ENCODE measurements around the gene NT5DC1.
"Not testable (repeated sequence)": the region's sequence is repeated elsewhere in the genome, so short reads cannot be mapped to it uniquely, and the experiment has no call there.

NT5DC1 gene

DNA sequence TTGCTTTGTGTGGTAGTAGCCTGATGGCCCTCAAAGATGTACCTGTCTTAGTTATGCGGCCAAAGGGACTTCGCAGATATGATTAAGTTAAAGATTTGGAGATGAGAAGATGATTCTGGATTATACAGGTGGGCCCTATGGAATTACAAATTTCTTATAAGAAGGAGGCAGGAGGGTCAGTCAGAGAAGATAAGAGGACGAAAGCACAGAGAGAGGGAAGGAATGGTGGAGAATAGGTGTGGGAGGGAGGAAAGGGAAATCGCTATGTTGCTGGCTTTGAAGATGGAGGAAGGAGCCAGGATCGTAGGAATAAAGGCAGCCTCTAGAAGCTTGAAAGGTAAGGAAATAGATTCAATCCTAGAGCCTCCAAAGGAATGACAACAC lies 180.3 kb downstream of the NT5DC1 start:
- DNase-seq: no peak

DNA sequence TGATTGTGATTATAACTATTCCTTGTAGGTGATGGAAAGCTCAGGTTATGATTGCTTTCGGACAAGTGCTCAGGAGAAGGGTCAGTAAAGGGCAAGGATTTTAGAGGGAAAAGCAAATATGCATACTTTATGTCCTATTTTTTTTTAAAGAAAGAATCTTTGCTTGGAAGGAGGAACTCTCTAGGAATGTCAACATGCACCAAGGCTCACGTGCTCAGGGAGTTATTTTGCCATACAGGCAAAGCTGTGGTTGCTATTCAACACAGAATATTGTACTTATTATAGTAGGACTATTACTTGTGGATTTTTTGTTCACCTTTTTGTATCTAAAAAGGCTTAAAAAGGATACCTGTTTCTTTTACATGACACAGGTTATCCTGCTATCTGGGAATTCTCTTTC lies 182.0 kb downstream of the NT5DC1 start:
- no peak for DNase-seq

DNA sequence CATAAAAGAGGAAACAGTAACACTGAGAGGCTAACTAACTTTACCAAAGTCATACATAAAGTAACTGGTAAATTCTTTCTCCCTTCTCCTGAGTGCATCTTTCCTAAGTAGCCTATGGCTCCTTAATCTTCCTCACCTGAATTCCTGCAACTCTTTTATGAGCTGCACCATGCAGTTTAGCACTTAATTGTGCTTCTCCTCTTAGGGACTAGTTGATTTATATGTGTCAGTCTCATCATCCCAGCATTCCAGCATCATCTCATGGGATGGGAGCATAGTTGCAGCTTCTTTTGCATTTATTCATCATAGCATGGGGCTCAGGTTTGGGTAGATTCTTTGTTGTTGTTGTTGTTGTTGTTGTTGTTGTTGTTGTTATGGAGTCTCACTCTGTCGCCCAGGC lies 182.5 kb downstream of the NT5DC1 start:
- no peak for DNase-seq

DNA sequence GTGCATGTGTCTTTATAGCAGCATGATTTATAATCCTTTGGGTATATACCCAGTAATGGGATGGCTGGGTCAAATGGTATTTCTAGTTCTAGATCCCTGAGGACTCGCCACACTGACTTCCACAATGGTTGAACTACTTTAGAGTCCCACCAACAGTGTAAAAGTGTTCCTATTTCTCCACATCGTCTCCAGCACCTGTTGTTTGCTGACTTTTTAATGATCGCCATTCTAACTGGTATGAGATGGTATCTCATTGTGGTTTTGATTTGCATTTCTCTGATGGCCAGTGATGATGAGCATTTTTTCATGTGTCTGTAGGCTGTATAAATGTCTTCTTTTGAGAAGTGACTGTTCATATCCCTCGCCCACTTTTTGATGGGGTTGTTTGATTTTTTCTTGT lies 184.3 kb downstream of the NT5DC1 start:
- not testable (repeated sequence) for DNase-seq

DNA sequence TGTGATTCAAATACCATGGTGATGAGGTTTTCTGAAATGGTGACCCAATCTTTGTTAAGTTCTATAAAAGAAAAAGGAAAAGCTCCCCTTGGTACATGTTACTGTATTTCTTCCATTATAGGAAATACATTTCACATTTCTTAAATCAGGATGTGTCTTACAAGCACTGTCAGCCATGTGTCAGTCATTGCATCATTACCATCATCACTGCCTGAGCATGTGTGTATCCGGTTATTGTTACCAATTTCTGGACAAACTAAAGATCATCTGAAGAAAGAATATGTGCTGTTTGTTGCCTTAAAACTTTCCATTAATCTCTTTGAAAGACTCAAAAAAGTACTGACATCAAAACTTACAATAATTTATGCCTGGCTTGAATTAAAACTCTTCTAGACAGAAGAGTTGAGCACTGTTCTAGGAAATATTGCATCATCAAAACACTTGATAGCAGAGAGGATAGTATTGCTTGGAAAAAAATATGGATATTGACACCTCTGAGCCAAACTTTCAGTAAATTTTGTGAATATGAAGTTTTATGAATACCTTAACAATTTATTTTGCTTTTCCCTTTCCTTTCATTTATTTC lies 186.2 kb downstream of the NT5DC1 start:
- DNase-seq: no peak

DNA sequence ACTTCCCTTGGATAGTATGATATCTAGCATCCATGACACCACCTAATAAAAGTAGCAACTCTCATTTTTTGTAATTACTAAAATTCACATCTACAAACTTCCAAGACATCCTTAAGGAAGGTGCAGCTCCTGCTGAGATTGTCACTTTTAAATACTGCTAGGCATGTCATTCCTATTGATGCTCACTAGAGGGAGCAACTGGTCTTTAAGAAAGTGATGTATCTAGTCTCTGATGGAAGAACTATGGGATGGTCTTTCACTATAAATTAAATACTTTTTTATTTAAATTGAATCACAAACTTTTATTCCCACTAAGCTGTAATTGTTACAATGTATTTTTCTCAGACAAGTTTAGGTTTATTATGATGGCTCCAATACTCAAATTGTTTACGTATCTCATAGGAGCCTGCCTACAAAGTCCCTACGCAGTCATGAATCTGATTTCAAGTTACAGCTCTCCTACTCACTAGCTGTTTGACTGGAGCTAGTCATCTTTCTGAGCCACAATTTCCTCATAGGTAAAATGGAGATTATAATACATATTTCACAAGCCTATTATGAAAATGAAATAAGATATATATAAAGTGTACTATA lies 187.1 kb downstream of the NT5DC1 start:
- no peak for DNase-seq

DNA sequence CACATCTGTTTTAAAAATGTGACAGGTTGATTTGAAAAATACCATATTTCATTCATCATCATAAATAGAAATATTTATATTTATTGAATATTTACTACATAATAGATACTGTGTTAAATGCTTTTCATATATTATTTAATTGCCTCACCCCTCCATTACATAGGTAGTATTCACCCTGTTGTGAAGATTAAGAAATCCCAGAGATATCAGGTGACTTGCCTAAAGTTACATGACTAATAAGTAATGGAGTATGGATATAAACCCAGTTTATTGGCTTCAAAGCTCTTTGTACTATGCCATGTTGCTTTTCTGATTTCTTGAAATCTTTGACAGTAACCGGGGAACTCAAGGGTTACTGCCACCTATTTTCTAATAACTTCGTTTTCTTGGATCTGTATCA lies 189.2 kb downstream of the NT5DC1 start:
- no peak for DNase-seq

DNA sequence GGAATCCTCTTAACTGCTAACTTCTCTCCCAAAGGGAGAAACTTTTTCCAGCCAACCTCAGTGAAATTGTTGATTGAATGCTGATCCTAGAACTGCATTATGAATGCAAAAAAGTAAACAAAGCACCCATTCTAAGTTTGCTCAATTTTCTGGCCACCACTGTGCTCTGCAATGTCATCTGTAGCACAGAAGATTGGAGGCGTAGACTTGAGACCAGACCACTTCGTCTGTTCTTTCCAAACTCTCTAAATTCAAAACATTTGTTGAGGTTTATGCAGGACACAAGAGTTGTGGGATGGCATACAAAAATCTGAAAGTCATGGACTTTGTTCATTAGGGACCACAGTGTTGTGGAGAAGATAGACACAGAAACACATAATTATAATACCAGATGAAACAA lies 190.1 kb downstream of the NT5DC1 start:
- no peak for DNase-seq

DNA sequence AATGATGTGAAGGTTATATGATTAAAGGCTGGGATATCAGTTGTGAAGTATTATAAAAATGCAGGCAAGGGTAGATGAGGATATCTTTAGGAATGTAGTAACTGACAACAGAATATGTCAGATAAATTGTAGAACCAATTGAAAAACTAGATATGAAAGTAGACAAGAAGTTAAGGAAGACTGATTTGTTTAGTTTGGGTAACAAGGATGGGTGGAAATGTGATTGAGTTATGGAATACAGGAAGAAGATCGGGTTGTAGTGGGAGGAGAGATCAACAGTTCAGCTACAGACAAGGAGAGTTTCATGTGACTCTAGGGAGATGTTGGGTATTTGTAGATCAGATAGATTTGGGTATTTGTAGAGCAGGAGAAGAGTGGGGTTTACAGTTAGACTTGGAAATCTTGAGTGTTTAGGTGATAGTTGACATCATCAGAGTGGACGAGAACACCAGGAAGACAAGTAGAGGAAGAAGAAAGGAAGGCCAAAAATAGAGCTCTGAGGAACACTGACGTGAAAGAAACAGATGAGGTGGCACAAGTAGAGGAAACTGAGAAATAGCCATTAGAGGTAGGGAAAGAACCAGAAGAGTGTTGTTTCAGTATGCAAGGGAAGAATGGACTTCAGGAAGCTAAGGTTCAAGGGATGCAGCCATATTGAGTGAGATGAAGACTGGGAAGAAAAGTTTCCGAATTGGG lies 191.2 kb downstream of the NT5DC1 start:
- no peak for DNase-seq

DNA sequence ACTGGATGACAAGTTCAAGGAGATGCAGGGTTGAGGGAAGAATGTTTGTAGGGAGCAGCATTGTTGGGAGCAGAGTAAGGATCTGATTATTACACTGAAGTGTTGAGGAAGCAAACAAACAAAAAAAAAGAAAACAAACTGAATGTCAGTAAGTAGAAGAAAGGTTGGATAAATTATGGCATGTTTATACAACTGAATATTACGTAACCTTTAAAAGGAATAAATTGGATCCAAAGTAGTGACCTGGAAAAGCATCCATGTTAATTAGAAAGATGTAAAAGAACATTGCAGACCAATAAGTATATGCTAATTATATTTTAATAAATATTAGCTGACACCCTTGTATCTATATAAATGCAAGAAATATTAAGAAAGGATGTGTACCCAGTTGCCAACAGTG lies 191.9 kb downstream of the NT5DC1 start:
- no peak for DNase-seq

DNA sequence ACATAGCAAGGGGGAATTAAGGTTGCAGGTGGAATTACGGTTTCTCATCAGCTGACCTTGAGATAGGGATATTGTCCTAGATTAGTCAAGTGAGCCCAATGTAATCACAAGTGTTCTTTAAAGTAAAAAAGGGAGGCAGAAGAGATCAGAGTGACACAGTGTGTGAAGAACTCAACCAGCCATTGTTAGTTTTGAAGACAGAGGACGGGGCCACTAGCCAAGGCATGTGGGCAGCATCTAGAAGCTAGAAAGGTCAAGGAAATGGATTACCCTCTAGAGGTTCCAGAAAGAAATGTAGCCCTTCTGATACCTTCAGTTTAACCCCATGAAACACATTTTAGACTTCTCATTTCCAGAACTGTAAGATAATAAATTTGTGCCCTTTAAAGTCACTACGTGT lies 197.6 kb downstream of the NT5DC1 start:
- DNase-seq: no peak

DNA sequence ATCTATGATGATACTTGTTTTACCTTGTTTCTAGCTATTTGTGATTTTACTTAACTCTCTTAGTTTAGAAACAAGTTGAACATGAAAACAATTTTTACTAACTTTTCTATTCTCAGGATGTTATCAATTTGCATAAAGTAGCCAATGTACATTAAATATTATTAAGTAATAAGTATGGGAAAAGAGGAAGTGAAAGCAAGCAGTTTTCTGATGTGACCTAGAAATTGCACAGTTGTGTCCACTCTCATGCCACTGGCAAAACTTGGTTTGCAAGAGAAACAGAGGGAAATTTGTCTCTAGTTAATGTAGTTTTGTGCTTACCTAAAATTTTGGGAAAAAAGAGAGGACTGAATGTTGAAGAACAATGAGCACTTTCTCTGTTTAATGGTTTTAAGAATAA lies 198.3 kb downstream of the NT5DC1 start:
- no peak for DNase-seq
